GM10248 (cell line): Measurements from ENCODE around the gene TRIM3.

Experiments
- CTCF ChIA-PET: fragments of 300-600 bp; sonication (Branson Sonifier 250); formaldehyde crosslinking; extraction: SDS; loops from one replicate; lab custom pipeline; 2021; ENCODE audit warnings: antibody characterized with exemption; lab: Yijun Ruan, JAX
- POLR2A ChIA-PET: fragments of 350-650 bp; sonication (Branson Sonifier 250); formaldehyde crosslinking; extraction: SDS; loops from one replicate; lab custom pipeline; 2020; ENCODE audit warnings: antibody characterized with exemption; lab: Yijun Ruan, JAX
- DNase-seq: peaks from one replicate; pipeline ENCODE4 v3.0.0; 2012; ENCODE audit errors: extremely low spot score
- CTCF ChIP-seq: IDR thresholded peaks from 2 replicates; pipeline ENCODE4 v1.5.1; 2012; ENCODE audit warnings: mild to moderate bottlenecking, low read depth; ENCODE audit errors: extremely low read depth, missing control alignments, control extremely low read depth

Gene TRIM3

GRCh38 chr11:6504166-6504565 is 30.4 kb upstream of the TRIM3 start:
- TF ChIP-seq CTCF: no peak
- ChIA-PET CTCF (interaction anchor here (0.9 to 6.7 kb wide), 10 partner anchors 9 to 126 kb away, joined by 3 to 63 read pairs (median 5); partner anchors contain the start of genes ARFIP2, DNHD1 and TIMM10B), POLR2A (no interaction called here)
- no peak for DNase-seq

GRCh38 chr11:6502382-6502781 is 28.6 kb upstream of the TRIM3 start:
- ChIA-PET CTCF (interaction anchor here (1.1 kb wide), 1 partner anchor 29 kb away, joined by 3 read pairs; no protein-coding TSS in a partner anchor), POLR2A (no interaction called here)
- no peak for DNase-seq
- no peak for TF ChIP-seq CTCF

- ChIA-PET POLR2A (interaction anchor here (0.6 kb wide), 1 partner anchor 173 kb away, joined by 4 read pairs; no protein-coding TSS in a partner anchor), CTCF (interaction anchor here (0.7 to 3.5 kb wide), 7 partner anchors 10 to 119 kb away, joined by 3 to 14 read pairs (median 3); partner anchors contain the start of genes ARFIP2 and TIMM10B)
- no peak for DNase-seq
- no peak for TF ChIP-seq CTCF
Observed at GRCh38 chr11:6498544-6498943, 24.8 kb upstream of the TRIM3 start.

GRCh38 chr11:6498121-6498520 is 24.4 kb upstream of the TRIM3 start:
- no peak for TF ChIP-seq CTCF
- ChIA-PET CTCF (interaction anchor here (0.7 to 3.5 kb wide), 4 partner anchors 9 to 33 kb away, joined by 3 to 14 read pairs (median 4); partner anchors contain the start of genes ARFIP2 and TIMM10B), POLR2A (interaction anchor here (0.6 kb wide), 1 partner anchor 174 kb away, joined by 4 read pairs; no protein-coding TSS in a partner anchor)
- DNase-seq: no peak

- TF ChIP-seq CTCF: no peak
- DNase-seq: no peak
- ChIA-PET CTCF (interaction anchor here (3.5 to 4.9 kb wide), 3 partner anchors 8 to 118 kb away, joined by 14 to 31 read pairs (median 19); no protein-coding TSS in a partner anchor), POLR2A (no interaction called here)
Observed at GRCh38 chr11:6497069-6497839, 23.5 kb upstream of the TRIM3 start, which contains the start of gene DNHD1. Gene DNHD1, plus strand, starts transcription at chr11:6497280. Its CDS starts 936 bp downstream, at chr11:6498216.

- ChIA-PET POLR2A (interaction anchor here (2.0 kb wide), 1 partner anchor 8 kb away, joined by 5 read pairs; the partner anchor contains the start of genes ARFIP2 and TIMM10B), CTCF (interaction anchor here (1.8 to 3.5 kb wide), 4 partner anchors 10 to 105 kb away, joined by 3 to 14 read pairs (median 9); no protein-coding TSS in a partner anchor)
- no peak for TF ChIP-seq CTCF
- DNase-seq: no peak
Observed at GRCh38 chr11:6489306-6489705, 15.6 kb upstream of the TRIM3 start.
